Measurements from ENCODE around the gene DVL2.
"Not testable (repeated sequence)": the region's sequence is repeated elsewhere in the genome, so short reads cannot be mapped to it uniquely, and the experiment has no call there.

DNA sequence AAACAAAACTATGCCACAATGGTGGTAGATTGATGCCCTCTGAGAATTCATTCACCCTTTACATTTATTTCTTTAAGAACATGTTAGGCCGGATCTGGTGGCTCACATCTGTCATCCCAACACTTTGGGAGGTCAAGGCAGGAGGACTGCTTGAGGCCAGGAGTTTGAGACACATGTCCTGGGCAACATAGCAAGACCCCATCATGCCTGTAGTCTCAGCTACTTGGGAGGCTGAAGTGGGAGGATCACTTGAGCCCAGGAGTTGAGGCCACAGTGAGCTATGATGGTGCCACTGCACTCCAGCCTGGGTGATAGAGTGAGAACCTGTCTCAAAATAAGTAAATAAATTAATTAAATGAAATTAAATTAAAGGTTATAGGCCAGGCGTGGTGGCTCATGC lies 52.2 kb downstream of the DVL2 start:
- not testable (repeated sequence) for TF ChIP-seq POLR2A (IDR thresholded peaks at IDR 0.05; ENCODE audit: low read depth, low read length); POLR2AphosphoS5 (IDR thresholded peaks at IDR 0.05; ENCODE audit: insufficient read depth, low read depth, low read length); FOS (IDR thresholded peaks at IDR 0.05; ENCODE audit: borderline replicate concordance, insufficient read depth, low read length)
- TF ChIP-seq, protein P1, sequence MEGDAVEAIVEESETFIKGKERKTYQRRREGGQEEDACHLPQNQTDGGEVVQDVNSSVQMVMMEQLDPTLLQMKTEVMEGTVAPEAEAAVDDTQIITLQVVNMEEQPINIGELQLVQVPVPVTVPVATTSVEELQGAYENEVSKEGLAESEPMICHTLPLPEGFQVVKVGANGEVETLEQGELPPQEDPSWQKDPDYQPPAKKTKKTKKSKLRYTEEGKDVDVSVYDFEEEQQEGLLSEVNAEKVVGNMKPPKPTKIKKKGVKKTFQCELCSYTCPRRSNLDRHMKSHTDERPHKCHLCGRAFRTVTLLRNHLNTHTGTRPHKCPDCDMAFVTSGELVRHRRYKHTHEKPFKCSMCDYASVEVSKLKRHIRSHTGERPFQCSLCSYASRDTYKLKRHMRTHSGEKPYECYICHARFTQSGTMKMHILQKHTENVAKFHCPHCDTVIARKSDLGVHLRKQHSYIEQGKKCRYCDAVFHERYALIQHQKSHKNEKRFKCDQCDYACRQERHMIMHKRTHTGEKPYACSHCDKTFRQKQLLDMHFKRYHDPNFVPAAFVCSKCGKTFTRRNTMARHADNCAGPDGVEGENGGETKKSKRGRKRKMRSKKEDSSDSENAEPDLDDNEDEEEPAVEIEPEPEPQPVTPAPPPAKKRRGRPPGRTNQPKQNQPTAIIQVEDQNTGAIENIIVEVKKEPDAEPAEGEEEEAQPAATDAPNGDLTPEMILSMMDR (IDR thresholded peaks at IDR 0.05; ENCODE audit: extremely low read depth in 1 of 2, insufficient read depth in 1 of 2, low read depth in 1 of 2, low read length in 2 of 2): not testable (repeated sequence)

All from endothelial cell of umbilical vein (primary cell).